WERI-Rb-1 (cell line): Measurements from ENCODE around the gene ATP8A2.
A peak's percentile ranks its signal among the peaks of the same experiment; 100 is the strongest.

ENCODE experiments used
- DNase-seq: peaks from one replicate; pipeline ENCODE4 v3.0.0-alpha.2; 2020
- H3K27ac ChIP-seq: fragments of 250-450 bp; sonication (Bioruptor Pico); 2 replicates; pipeline ENCODE4 v1.5.1; 2020; ENCODE audit warnings: mild to moderate bottlenecking, moderate library complexity
- H3K27me3 ChIP-seq: fragments of 250-450 bp; sonication (Bioruptor Pico); 2 replicates; pipeline ENCODE4 v1.5.1; 2021; ENCODE audit warnings: mild to moderate bottlenecking, low read depth, moderate library complexity; ENCODE audit not compliant: insufficient read depth, severe bottlenecking
- H3K36me3 ChIP-seq: fragments of 250-450 bp; sonication (Bioruptor Pico); 2 replicates; pipeline ENCODE4 v1.5.1; 2020; ENCODE audit warnings: mild to moderate bottlenecking, moderate library complexity
- H3K4me3 ChIP-seq: 2 replicates; pipeline ENCODE4 v1.5.1; 2011; ENCODE audit warnings: low read depth, mild to moderate bottlenecking, control low read depth, low read length
- H3K9me3 ChIP-seq: fragments of 250-450 bp; sonication (Bioruptor Pico); 2 replicates; pipeline ENCODE4 v1.5.1; 2021; ENCODE audit warnings: mild to moderate bottlenecking, moderate library complexity; ENCODE audit not compliant: severe bottlenecking
- TF ChIP-seq, protein P1 (sequence below): IDR thresholded peaks from 2 replicates; pipeline ENCODE4 v1.5.1; 2011; ENCODE audit warnings: low read depth, mild to moderate bottlenecking, control low read depth, inconsistent platforms, low read length

Gene ATP8A2

DNA sequence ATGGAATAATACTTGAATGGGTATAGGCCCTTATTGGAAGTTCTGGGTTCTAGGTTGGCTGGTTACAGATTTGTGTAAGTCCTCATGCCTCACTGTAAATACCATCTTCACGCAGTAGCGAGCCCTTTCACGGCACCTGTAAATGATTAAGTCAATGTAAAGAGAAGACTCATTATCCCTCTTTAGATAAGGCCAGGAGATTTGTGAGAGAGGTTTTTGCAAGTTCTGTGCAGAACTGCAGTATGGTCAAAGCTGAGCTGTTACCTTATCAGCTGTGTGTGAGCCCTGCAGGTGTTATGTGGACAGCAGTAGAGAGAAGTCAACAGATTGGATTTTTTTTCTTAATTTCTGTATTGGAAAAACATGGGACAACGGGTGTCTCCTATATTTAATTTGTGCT lies 538.5 kb downstream of the ATP8A2 start:
- no peak overlapping the region for H3K4me3 ChIP-seq
- no peaks in the 10 kb centered on the region for H3K36me3 ChIP-seq
- no peak overlapping the region for H3K27ac ChIP-seq
- no peaks in the 10 kb centered on the region for H3K9me3 ChIP-seq
- TF ChIP-seq, protein P1, sequence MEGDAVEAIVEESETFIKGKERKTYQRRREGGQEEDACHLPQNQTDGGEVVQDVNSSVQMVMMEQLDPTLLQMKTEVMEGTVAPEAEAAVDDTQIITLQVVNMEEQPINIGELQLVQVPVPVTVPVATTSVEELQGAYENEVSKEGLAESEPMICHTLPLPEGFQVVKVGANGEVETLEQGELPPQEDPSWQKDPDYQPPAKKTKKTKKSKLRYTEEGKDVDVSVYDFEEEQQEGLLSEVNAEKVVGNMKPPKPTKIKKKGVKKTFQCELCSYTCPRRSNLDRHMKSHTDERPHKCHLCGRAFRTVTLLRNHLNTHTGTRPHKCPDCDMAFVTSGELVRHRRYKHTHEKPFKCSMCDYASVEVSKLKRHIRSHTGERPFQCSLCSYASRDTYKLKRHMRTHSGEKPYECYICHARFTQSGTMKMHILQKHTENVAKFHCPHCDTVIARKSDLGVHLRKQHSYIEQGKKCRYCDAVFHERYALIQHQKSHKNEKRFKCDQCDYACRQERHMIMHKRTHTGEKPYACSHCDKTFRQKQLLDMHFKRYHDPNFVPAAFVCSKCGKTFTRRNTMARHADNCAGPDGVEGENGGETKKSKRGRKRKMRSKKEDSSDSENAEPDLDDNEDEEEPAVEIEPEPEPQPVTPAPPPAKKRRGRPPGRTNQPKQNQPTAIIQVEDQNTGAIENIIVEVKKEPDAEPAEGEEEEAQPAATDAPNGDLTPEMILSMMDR, result no peak
- H3K27me3 ChIP-seq, result no peaks in the 10 kb centered on the region
- DNase-seq, result peak; percentile 25

DNA sequence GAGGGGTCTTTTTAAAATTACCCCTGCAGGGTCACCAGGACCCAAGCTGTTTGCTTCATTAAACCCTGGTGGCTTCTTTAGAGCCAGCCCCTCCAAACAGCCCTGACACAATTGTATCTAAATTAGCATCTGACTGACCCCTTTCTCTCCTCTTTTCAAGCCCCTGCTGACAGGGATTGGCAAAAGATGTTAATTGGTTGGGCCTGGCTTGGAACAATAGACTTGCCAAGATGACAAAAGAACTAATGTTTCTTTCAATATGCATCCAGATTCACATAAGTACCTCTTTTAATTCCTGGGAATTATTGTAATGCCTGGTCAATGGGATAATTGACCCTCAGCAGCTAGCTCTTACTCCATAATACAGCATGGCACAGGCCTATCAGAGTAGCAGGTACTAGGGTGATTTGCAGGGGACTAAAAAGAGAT lies 539.2 kb downstream of the ATP8A2 start:
- TF ChIP-seq, protein P1, result no peak
- peak; percentile 29 for DNase-seq
- no peaks in the 10 kb centered on the region for H3K27me3 ChIP-seq

GRCh38 chr13:25912961-25913360 lies 541.2 kb downstream of the ATP8A2 start:
- TF ChIP-seq, protein P1, result no peak
- no peak overlapping the region for H3K4me3 ChIP-seq
- H3K36me3 ChIP-seq, result no peaks in the 10 kb centered on the region
- H3K27me3 ChIP-seq, result no peaks in the 10 kb centered on the region
- no peak overlapping the region for H3K27ac ChIP-seq
- H3K9me3 ChIP-seq, result no peaks in the 10 kb centered on the region
- DNase-seq, result no peak

More for the DNA sequence above, 539.2 kb downstream of the ATP8A2 start:
- Histone ChIP-seq H3K9me3 (no peaks in the 10 kb centered on the region), H3K36me3 (no peaks in the 10 kb centered on the region), H3K27ac (no peak overlapping the region), H3K4me3 (no peak overlapping the region)

GRCh38 chr13:25915840-25916518 lies 544.2 kb downstream of the ATP8A2 start:
- no peaks in the 10 kb centered on the region for H3K27me3 ChIP-seq
- TF ChIP-seq, protein P1, result no peak
- no peak overlapping the region for H3K27ac ChIP-seq
- H3K9me3 ChIP-seq, result no peaks in the 10 kb centered on the region
- H3K4me3 ChIP-seq, result no peak overlapping the region
- DNase-seq, result no peak
- no peaks in the 10 kb centered on the region for H3K36me3 ChIP-seq

DNA sequence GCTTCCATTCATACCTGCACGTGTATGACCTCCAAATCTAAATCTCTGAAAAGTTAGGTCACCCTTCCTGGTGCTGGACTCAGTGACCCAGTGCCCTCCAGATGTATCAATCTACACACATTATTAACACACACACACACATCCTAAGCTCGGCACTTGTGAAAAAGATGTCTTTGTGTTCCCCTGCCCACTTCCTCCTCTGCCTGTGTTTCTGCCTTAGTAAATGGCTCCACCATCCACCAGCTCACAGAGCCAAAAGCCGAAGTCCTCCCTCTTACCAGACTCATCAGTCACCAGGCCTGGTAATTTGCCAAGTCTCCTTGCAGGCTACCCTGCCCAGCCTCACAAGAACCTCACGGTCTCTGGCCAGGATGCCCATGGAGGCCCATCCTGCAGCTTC lies 548.5 kb downstream of the ATP8A2 start:
- Histone ChIP-seq H3K4me3 (no peak overlapping the region), H3K27ac (no peak overlapping the region), H3K36me3 (no peaks in the 10 kb centered on the region), H3K27me3 (no peaks in the 10 kb centered on the region), H3K9me3 (peaks cover 6% of the 10 kb centered on the region)
- TF ChIP-seq, protein P1, result no peak
- DNase-seq, result no peak

DNA sequence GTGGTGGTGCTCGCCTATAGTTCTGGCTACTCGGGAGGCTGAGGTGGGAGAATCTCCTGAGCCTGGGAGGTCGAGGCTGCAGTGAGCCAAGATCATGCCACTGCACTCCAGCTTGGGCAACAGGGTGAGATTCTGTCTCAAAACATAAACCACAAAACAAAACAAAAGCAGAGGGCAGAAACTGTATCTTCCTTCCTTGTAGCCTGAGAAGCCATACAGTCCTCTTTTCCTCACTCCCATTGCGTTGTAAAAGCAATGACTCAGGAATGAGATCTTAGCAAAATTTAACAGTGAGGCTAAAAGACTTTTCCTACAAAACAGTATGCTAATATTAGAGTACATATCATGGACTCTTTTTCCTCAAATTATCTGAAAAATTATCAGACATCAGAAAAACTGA lies 549.2 kb downstream of the ATP8A2 start:
- H3K9me3 ChIP-seq, result peaks cover 6% of the 10 kb centered on the region
- no peaks in the 10 kb centered on the region for H3K27me3 ChIP-seq
- H3K27ac ChIP-seq, result no peak overlapping the region
- no peak overlapping the region for H3K4me3 ChIP-seq
- TF ChIP-seq, protein P1, result no peak
- H3K36me3 ChIP-seq, result no peaks in the 10 kb centered on the region
- DNase-seq, result no peak
